GM18505 (cell line): ENCODE data around the gene CFAP161.

Source experiments
- ATAC-seq: cut with Tn5 transposase; IDR thresholded peaks from one replicate; pipeline ENCODE4 v1.9.1; 2021; ENCODE audit not compliant: unreplicated experiment
- POLR2A ChIP-seq: IDR thresholded peaks from 4 replicates; pipeline ENCODE4 v1.6.1; 2011; ENCODE audit warnings: borderline replicate concordance; ENCODE audit not compliant: insufficient read depth, insufficient read length; ENCODE audit errors: extremely low read depth

CFAP161 gene

DNA sequence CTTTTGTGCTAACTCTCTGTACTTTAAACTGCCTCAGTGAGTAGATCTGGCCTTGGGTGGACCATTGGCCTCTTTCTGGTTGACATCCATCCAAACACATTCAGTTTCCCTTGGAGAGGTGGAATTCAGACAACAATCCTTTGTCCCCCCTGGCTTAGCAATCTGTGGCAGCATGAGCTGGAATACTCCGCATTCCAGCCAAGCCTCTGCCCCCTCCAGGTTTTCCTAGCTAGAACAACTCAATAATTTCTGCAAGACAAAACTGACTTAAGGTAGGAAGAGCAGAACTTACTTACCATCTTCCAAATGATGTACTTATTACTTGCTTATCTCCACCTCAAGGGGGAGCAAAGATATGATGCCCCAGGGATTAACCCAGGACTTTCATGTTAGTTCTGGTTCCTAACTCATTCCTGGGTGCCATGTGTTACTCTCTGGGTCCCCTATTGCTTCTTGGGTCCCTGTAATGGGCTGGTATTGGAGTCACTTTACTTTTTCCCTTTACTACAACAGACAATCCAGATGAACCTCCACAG lies 40.8 kb downstream of the CFAP161 start:
- ATAC-seq = no peak
- TF ChIP-seq POLR2A = no peak

DNA sequence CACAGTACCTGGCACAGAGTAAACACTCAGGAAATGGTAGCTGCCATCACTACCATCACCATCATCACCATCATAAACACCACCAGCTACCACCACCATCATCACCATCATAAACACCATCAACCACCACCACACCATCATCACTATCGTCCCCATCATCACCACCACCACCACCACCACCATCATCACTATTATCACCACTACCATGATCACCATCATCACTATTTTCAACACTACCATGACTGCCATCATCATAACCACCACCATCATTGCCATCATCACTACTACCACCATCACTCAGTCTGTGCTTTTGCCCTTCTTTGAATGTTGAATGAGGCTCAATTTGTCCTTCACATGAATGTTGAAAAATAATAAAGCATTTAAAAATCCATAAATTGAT lies 41.4 kb downstream of the CFAP161 start:
- no peak for ATAC-seq
- no peak for TF ChIP-seq POLR2A

DNA sequence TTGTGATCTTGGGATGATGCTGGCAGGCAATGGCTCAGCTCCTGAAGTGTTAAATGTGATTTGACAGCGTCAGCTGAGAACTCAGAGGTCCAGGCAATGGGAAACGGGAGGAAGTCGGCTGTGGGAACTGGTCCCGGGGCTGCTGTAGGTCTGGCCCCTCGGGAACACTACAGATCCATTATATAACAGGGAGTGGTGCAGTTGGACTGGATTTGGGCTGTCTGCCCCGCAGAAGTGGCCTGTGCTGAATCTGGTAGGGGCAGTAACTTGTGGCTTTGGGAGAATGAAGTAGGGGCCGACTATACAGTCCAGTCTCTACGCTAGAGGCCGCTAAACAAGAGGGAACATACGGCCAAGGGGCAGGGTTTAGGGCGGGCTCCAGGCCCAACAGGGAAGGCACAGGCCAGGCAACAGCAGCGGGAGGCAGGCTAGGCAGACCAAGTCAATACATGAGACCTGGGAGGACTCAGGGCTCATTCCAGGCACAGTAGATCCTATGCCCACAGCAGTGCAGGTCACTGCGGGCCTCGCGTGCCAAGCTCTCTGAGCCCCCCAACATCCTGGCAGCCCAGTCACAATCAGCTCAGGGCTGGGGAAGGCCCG lies 42.3 kb downstream of the CFAP161 start:
- TF ChIP-seq POLR2A = no peak

DNA sequence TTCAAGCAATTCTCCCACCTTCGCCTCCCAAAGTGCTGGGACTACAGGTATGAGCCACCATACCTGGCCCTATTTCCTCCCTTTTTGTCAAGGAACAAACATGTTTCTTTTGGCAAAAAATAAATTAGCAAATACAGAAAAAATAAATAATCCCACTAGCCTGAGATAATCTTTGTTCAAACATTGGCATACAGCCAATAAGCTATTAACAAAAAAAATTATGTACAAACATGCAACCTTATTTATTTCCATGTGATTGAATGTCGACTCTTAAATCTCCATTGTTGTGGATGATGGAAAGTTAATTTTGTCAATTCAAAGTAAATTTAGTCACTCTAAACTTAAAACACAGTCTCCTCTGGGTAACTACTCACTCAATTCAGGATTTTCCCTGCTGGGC lies 44.3 kb downstream of the CFAP161 start:
- no peak for TF ChIP-seq POLR2A
- ATAC-seq = no peak

More for the DNA sequence above, 42.3 kb downstream of the CFAP161 start:
- ATAC-seq = no peak

DNA sequence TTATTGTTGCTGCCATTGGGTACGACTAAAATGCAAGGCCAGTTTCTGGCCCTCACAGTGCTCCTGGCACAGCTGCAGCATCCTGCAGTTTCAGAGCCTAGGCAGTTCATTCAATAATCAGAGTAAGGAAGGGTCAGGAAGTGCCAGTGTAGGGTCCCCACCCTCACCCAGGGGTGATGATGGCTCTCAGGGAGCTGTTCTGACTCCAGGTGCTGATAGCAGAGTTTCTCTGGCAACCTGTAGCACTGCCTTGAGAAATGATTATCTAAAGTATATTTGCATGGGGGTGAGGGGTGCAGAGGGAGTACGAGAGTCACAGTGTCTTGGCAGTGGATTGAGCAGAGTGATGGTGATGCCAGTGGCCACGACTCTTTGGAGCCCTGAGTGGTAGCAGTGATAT lies 47.1 kb downstream of the CFAP161 start:
- no peak for TF ChIP-seq POLR2A
- ATAC-seq = no peak

DNA sequence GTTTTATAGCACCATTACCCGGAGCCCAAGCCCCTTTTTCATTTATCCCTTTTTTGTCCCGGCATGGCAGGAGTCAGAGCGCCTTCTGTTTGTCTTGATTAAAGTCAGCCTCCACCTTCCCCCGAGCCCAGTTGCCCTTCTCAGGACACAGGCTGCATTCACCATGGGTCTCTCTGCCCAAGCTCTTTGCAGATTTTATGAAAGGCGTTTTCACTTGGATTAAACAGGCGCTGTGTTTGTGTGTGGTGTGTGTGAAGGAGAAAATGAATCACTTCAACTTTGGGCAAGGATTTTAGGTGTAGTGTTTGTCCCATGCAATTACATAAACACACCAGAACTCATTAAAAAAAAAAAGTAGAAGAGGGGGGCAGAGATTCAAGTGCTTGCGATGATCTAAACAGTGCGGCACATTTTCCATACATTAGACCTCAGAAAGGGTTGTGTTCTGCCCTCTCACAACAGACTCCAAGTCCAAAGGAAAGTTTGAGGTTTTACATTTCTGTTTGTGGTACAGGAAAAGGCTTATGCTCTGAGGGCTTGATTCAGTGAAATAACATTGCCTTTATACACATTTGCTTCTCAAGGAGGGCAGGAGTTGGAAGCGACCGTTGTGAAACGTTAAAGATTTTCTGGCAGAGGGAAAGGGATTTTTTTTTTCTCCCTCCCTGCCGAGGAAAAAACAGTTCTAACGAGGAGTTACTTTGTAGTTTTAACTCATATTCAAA lies 48.1 kb downstream of the CFAP161 start:
- no peak for ATAC-seq
- TF ChIP-seq POLR2A = no peak

DNA sequence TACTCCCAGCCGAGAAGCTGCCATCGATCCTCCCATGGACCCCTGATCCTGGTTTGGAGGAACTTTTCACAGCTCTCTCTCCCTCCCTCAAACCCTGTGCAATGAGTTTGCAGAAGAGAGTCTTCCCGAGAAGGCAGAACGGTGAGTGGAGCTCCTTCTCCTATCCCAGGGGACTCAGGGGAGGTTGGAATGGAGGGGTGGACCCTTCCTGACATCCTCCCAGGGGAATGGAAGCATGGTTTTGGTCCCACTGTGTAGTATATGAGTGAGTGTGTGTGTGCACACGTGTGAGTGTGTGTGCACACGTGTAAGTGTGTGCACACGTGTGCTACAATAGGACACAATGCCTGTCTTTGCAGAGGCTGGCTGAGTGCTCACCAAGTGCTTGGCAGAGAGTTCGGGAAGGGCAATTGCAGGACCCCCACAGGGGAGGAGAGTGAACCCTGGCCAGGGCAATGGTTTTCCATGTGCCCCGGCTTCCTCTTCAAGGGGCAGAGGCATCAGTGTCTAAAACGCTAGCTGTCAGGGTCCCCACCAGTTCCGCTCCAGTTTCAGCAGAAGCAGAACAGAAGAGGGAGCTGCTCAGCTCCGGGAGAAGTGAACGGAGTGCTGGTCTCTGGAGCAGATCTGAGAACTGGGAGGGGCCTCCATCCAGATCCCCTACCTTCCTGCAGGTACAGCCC lies 48.8 kb downstream of the CFAP161 start:
- TF ChIP-seq POLR2A = no peak
- no peak for ATAC-seq

DNA sequence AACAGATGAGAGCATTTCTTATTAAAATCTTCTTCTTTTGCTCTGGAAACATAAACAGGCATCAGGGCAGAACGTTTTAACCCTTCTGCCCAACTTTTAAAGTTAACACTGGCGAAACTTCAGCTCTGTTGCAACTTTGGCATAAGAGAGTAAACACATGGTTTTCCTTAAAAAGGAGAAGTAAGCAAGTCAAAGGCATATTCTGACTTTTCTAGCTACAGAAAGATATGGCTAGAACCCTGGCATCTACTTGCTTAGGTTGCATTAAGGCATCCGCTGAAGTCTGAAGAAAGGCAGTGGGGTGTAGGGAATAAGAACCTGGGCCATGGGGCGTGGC lies 49.3 kb downstream of the CFAP161 start:
- ATAC-seq = no peak
- no peak for TF ChIP-seq POLR2A

DNA sequence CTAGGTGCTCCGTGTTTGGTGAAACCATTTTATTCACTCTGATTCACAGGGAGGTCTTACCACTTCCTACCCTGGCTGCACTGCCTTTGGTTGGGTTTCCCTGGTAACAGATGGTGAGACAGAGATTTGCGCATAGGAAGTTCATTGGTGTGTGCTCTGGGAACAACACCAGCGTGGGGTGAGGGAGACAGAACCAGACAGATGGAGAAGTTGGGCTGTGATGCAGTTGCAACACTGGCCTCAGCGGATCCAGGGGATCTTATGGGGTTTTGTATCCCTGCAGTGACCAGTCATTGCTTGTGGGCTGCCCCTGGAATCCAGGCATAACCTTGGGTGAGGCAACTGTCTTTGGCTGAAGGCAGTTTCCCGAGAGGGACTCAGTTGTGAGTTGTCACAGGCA lies 50.1 kb downstream of the CFAP161 start:
- ATAC-seq = no peak
- no peak for TF ChIP-seq POLR2A

DNA sequence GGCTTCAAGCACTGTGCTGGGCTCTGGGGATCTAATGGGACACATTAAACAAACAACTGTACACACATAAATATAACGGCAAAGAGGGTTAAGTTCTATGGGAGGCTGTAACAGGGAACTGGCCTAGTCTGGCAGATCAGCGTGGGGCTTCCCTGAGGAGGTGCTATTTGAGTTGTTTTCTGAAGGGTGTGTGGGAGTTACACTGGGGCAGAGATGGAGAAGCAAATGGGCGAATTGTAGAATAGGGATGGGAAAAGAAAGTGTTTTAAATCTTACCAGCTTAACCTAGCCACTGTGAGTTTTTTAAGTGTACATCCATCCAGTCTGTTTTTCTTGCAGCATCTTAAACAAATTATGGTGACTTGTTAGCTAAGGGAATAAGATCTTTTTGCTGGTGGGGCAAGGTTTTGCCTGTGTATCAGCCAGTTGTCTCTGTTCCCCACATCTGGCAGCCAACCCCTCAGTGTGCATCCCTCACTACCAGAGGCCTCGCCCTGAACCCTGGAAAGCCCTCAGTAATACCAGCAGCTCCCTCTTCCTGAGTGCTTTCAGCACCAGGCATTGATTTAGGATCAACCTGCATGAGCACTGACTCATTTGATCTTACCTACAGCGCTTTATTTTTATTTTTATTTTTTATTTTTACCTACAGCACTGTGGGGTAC lies 51.7 kb downstream of the CFAP161 start:
- no peak for TF ChIP-seq POLR2A
- ATAC-seq = no peak

DNA sequence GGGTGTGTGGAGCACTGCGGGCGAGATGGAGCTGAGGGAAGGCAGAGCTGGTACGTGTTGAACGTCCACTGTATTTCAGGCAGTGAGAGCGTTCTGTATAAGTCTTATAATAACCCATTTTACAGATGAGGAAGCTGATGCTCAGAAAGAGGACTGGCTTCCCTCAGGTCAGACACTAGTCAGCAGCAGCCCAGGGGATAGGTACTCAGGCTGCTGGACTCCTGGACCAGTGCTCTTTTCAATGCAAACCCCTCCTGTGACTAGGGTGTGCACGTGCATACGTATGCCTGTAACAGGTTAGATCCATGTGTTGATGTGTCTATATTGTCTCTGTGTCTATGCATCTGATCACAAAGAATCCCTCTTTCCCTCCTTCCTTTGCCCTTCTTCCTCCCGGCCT lies 54.3 kb downstream of the CFAP161 start:
- ATAC-seq = no peak
- TF ChIP-seq POLR2A = no peak

DNA sequence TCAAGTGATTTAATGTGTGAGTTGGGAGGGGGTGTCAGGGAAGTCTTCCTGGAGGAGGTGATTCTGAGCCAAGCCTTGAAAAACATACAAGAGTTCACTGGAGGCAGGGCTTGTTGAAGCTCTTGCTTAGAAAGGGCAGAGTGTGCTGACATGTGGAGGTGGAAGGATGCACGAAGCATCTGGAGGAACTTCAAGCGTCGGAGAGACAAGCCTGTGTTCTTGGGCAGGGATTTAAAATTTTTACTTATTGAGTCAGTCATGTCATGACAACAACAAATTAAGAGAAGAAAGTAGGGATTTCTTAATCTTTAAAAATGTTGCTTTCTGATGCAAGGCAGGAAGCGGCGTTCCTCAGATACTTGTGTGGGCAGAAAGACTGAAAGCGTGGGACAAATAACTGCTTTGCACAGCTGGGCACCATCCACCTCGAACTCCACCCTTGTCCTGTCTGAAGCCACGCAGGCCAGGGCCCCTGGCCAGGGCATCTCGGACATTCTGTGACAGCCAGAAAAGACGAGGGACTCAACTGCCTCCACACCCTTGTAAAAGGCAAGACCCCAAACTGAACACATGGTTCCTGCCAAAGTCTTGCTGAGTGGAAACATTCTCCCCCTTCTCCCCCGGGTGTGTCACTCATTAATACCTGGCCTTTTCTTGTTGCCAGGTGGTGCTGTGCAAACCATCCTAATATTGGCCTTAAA lies 55.7 kb downstream of the CFAP161 start:
- TF ChIP-seq POLR2A = no peak
- ATAC-seq = no peak
